ENCODE data around the gene SKAP2. TPM values are rescaled to one million over a fixed set of nuclear protein-coding genes. Genes with fewer than 3 reads are reported as not detected.

SKAP2 gene
- total and polyA plus RNA-seq, 2 of the 4 experiments (the other 2 are of a cell fraction): 5.7 to 7.4 TPM

- no peak overlapping the region for H3K4me3 ChIP-seq (ENCODE audit: insufficient read depth, low read depth, low read length)
- no peak overlapping the region for H2AK9ac ChIP-seq (replicated peaks; ENCODE audit: low read depth, low read length, poor library complexity)
- no TSS peak for BruUV-seq (replicated peaks)
- no peaks in the 10 kb centered on the region for H3K27me3 ChIP-seq (ENCODE audit: control insufficient read depth, insufficient read depth, low read length)
- H2AK5ac ChIP-seq (ENCODE audit: low read depth, low read length): no peak overlapping the region
- H2AFZ ChIP-seq (replicated peaks; ENCODE audit: low read length, poor library complexity): no peak overlapping the region
- ATAC-seq (ENCODE audit: low read depth): no peak
- no peak overlapping the region for H2BK5ac ChIP-seq (ENCODE audit: low read depth, low read length, poor library complexity, severe bottlenecking)
- no peak overlapping the region for H4K5ac ChIP-seq (ENCODE audit: low read depth, low read length)
- H3K14ac ChIP-seq (replicated peaks; ENCODE audit: low read depth, low read length): no peak overlapping the region
- TF ChIP-seq ELK1 (IDR thresholded peaks at IDR 0.05; ENCODE audit: borderline replicate concordance, low read depth, low read length) (no peak), CHD1 (IDR thresholded peaks at IDR 0.05; ENCODE audit: low read depth, low read length) (no peak), SMC3 (IDR thresholded peaks at IDR 0.05; ENCODE audit: low read depth, low read length) (no peak), FOS (IDR thresholded peaks at IDR 0.05; ENCODE audit: low read depth, low read length) (no peak), MAZ (IDR thresholded peaks at IDR 0.05; ENCODE audit: borderline replicate concordance, low read depth, low read length) (no peak), RAD21 (IDR thresholded peaks at IDR 0.05; ENCODE audit: low read length) (no peak), POLR2A (IDR thresholded peaks at IDR 0.05; ENCODE audit: low read depth, low read length) (no peak), NFE2L2 (IDR thresholded peaks at IDR 0.05; ENCODE audit: low read depth, low read length) (no peak), MXI1 (IDR thresholded peaks at IDR 0.05; ENCODE audit: borderline replicate concordance, low read depth, low read length) (no peak), BHLHE40 (IDR thresholded peaks at IDR 0.05; ENCODE audit: low read depth, low read length) (no peak), RCOR1 (IDR thresholded peaks at IDR 0.05; ENCODE audit: insufficient replicate concordance, low read length) (no peak), MAFK (IDR thresholded peaks at IDR 0.05; ENCODE audit: low read depth, low read length) (no peak), CEBPB (IDR thresholded peaks at IDR 0.05; ENCODE audit: low read depth, low read length) (no peak), USF2 (IDR thresholded peaks at IDR 0.05; ENCODE audit: low read depth, low read length) (no peak), RFX5 (IDR thresholded peaks at IDR 0.05; ENCODE audit: low read depth, low read length) (no peak), CTCF (conservative IDR thresholded peaks at IDR 0.05; ENCODE audit: low read depth, low read length) (no peak)
- H3K36me3 ChIP-seq (ENCODE audit: control insufficient read depth, insufficient read depth, low read length): no peaks in the 10 kb centered on the region
- no peak overlapping the region for H3K18ac ChIP-seq (ENCODE audit: low read depth, low read length)
- ChIA-PET POLR2A (ENCODE audit: unreplicated experiment) (no interaction called here), CTCF (no interaction called here)
- H3K9me3 ChIP-seq (ENCODE audit: control insufficient read depth, insufficient read depth, low read length): no peaks in the 10 kb centered on the region
- H3K9ac ChIP-seq (ENCODE audit: low read depth, low read length): no peak overlapping the region
- H3K79me1 ChIP-seq (ENCODE audit: low read depth in 1 of 2, low read length in 2 of 2): no peaks in the 10 kb centered on the region
- H2BK120ac ChIP-seq (ENCODE audit: low read depth, low read length): no peak overlapping the region
- H2BK20ac ChIP-seq (ENCODE audit: low read depth, low read length): no peak overlapping the region
- no CpG with 5 or more reads among the region's 2 CpGs for WGBS, 2 experiments (ENCODE audit: extremely low coverage in 2 of 2, insufficient read length in 1 of 2)
- no peak overlapping the region for H4K91ac ChIP-seq (ENCODE audit: insufficient read depth, low read depth, low read length)
- no peak overlapping the region for H3K4ac ChIP-seq (ENCODE audit: low read depth, low read length)
- intact Hi-C loops (cut with micrococcal nuclease) (no loop called here), dilution Hi-C loops (cut with HindIII; ENCODE audit: low sequenced_read_pairs, unreplicated experiment) (no loop called here), in situ Hi-C loops (cut with MboI; ENCODE audit: low sequenced_read_pairs) (no loop called here)
- no peaks in the 10 kb centered on the region for H4K20me1 ChIP-seq (ENCODE audit: insufficient read depth, low read length)
- H3K4me1 ChIP-seq (ENCODE audit: control insufficient read depth, insufficient read depth, low read length): peaks cover 5% of the 10 kb centered on the region; the same call in 1 of the 2 replicates
- H3K56ac ChIP-seq (ENCODE audit: extremely low read depth, insufficient read depth, low read length): no peak overlapping the region
- no peak for DNase-seq
- no peak overlapping the region for H2BK15ac ChIP-seq (ENCODE audit: low read depth, low read length)
- no peak overlapping the region for H3K4me2 ChIP-seq (ENCODE audit: low read depth, low read length)
- H4K8ac ChIP-seq (ENCODE audit: low read depth in 2 of 2, low read length in 2 of 2): no peak overlapping the region
- no peak overlapping the region for H3K23ac ChIP-seq (ENCODE audit: low read depth, low read length)
- no peak overlapping the region for H3K27ac ChIP-seq (ENCODE audit: insufficient read depth, low read length)
- no peaks in the 10 kb centered on the region for H3K9me1 ChIP-seq (ENCODE audit: insufficient read depth, low read length)
Observed at GRCh38 chr7:26691406-26691805, 173.0 kb downstream of the SKAP2 start.
